Loucy (cell line): ENCODE measurements around the gene GPC5.

Experiments used
- H2AFZ ChIP-seq: fragments of 200-600 bp; sonication (generic); 2 replicates; pipeline ENCODE4 v1.6.0; 2016; ENCODE audit warnings: antibody characterized with exemption, mild to moderate bottlenecking, low read length, moderate library complexity
- H3F3A ChIP-seq: fragments of 200-600 bp; 2 replicates; pipeline ENCODE4 v1.6.0; 2016; ENCODE audit warnings: antibody characterized with exemption, low read depth, mild to moderate bottlenecking
- H3K27me3 ChIP-seq: fragments of 200-600 bp; sonication (generic); 2 replicates; pipeline ENCODE4 v1.6.1; 2014; ENCODE audit warnings: low read length, mild to moderate bottlenecking; ENCODE audit not compliant: insufficient read depth, poor library complexity, severe bottlenecking
- H3K36me3 ChIP-seq: fragments of 200-600 bp; sonication (generic); 2 replicates; pipeline ENCODE4 v1.6.1; 2016; ENCODE audit warnings: low read length; ENCODE audit not compliant: insufficient read depth
- H3K4me1 ChIP-seq: fragments of 200-600 bp; sonication (generic); 2 replicates; pipeline ENCODE4 v1.5.1; 2014; ENCODE audit warnings: low read length, mild to moderate bottlenecking; ENCODE audit not compliant: insufficient read depth, poor library complexity, severe bottlenecking
- H3K4me2 ChIP-seq: fragments of 200-600 bp; sonication (generic); 2 replicates; pipeline ENCODE4 v1.6.0; 2014; ENCODE audit warnings: antibody characterized with exemption, low read length, low read depth, mild to moderate bottlenecking; ENCODE audit not compliant: poor library complexity, severe bottlenecking
- H3K4me3 ChIP-seq: fragments of 200-600 bp; sonication (generic); 2 replicates; pipeline ENCODE4 v1.5.1; 2014; ENCODE audit warnings: low read length, mild to moderate bottlenecking, mixed read lengths; ENCODE audit not compliant: poor library complexity, severe bottlenecking
- H3K79me2 ChIP-seq: fragments of 200-600 bp; sonication (generic); 2 replicates; pipeline ENCODE4 v1.6.1; 2014; ENCODE audit warnings: low read length; ENCODE audit not compliant: insufficient read depth
- H3K9ac ChIP-seq: fragments of 200-600 bp; sonication (generic); 2 replicates; pipeline ENCODE4 v1.6.0; 2014; ENCODE audit warnings: mild to moderate bottlenecking, low read depth, low read length, moderate library complexity; ENCODE audit not compliant: poor library complexity, severe bottlenecking
- H3K9me2 ChIP-seq: fragments of 200-600 bp; sonication (generic); replicated peaks from 2 replicates; pipeline ENCODE4 v1.6.1; 2016; ENCODE audit warnings: low read depth, low read length, mixed read lengths
- H3K9me3 ChIP-seq: fragments of 200-600 bp; sonication (generic); 2 replicates; pipeline ENCODE4 v1.6.1; 2014; ENCODE audit warnings: mild to moderate bottlenecking, antibody characterized with exemption, low read length, low read depth; ENCODE audit not compliant: insufficient read depth
- H4K20me1 ChIP-seq: fragments of 200-600 bp; sonication (generic); 2 replicates; pipeline ENCODE4 v1.6.0; 2014; ENCODE audit warnings: antibody characterized with exemption, low read length, mild to moderate bottlenecking; ENCODE audit not compliant: insufficient read depth, poor library complexity, severe bottlenecking
- EZH2phosphoT487 ChIP-seq: fragments of 200-600 bp; IDR thresholded peaks from 2 replicates; pipeline ENCODE4 v1.6.1; 2018; ENCODE audit warnings: antibody characterized with exemption, mild to moderate bottlenecking, moderate library complexity, borderline replicate concordance
- TF ChIP-seq, protein P1 (sequence below): fragments of 200-600 bp; sonication (generic); conservative IDR thresholded peaks from 2 replicates; pipeline ENCODE4 v1.5.1; 2014; ENCODE audit warnings: mild to moderate bottlenecking, antibody characterized with exemption, low read length

The GPC5 gene

GRCh38 chr13:92769046-92769445 lies 1370.6 kb downstream of the GPC5 start:
- TF ChIP-seq, protein P1, sequence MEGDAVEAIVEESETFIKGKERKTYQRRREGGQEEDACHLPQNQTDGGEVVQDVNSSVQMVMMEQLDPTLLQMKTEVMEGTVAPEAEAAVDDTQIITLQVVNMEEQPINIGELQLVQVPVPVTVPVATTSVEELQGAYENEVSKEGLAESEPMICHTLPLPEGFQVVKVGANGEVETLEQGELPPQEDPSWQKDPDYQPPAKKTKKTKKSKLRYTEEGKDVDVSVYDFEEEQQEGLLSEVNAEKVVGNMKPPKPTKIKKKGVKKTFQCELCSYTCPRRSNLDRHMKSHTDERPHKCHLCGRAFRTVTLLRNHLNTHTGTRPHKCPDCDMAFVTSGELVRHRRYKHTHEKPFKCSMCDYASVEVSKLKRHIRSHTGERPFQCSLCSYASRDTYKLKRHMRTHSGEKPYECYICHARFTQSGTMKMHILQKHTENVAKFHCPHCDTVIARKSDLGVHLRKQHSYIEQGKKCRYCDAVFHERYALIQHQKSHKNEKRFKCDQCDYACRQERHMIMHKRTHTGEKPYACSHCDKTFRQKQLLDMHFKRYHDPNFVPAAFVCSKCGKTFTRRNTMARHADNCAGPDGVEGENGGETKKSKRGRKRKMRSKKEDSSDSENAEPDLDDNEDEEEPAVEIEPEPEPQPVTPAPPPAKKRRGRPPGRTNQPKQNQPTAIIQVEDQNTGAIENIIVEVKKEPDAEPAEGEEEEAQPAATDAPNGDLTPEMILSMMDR, result no peak
- no peak for TF ChIP-seq EZH2phosphoT487
- no peak overlapping the region for H3K4me2 ChIP-seq
- no peaks in the 10 kb centered on the region for H3K79me2 ChIP-seq
- no peaks in the 10 kb centered on the region for H3K4me1 ChIP-seq
- H3K9ac ChIP-seq, result no peak overlapping the region
- no peak overlapping the region for H3K4me3 ChIP-seq
- H3K36me3 ChIP-seq, result no peaks in the 10 kb centered on the region
- no peaks in the 10 kb centered on the region for H3K27me3 ChIP-seq
- no peaks in the 10 kb centered on the region for H3F3A ChIP-seq
- H2AFZ ChIP-seq, result no peak overlapping the region
- no peaks in the 10 kb centered on the region for H3K9me2 ChIP-seq
- H4K20me1 ChIP-seq, result no peaks in the 10 kb centered on the region
- no peaks in the 10 kb centered on the region for H3K9me3 ChIP-seq

- H3K4me2 ChIP-seq, result no peak overlapping the region
- no peaks in the 10 kb centered on the region for H3K9me3 ChIP-seq
- TF ChIP-seq, protein P1, result no peak
- TF ChIP-seq EZH2phosphoT487, result no peak
- no peaks in the 10 kb centered on the region for H3K36me3 ChIP-seq
- no peaks in the 10 kb centered on the region for H3K79me2 ChIP-seq
- no peak overlapping the region for H3K4me3 ChIP-seq
- no peaks in the 10 kb centered on the region for H3F3A ChIP-seq
- H4K20me1 ChIP-seq, result no peaks in the 10 kb centered on the region
- no peaks in the 10 kb centered on the region for H3K9me2 ChIP-seq
- no peak overlapping the region for H3K9ac ChIP-seq
- no peaks in the 10 kb centered on the region for H3K27me3 ChIP-seq
- no peaks in the 10 kb centered on the region for H3K4me1 ChIP-seq
- H2AFZ ChIP-seq, result no peak overlapping the region
Observed at GRCh38 chr13:92775658-92776057, 1377.2 kb downstream of the GPC5 start.

DNA sequence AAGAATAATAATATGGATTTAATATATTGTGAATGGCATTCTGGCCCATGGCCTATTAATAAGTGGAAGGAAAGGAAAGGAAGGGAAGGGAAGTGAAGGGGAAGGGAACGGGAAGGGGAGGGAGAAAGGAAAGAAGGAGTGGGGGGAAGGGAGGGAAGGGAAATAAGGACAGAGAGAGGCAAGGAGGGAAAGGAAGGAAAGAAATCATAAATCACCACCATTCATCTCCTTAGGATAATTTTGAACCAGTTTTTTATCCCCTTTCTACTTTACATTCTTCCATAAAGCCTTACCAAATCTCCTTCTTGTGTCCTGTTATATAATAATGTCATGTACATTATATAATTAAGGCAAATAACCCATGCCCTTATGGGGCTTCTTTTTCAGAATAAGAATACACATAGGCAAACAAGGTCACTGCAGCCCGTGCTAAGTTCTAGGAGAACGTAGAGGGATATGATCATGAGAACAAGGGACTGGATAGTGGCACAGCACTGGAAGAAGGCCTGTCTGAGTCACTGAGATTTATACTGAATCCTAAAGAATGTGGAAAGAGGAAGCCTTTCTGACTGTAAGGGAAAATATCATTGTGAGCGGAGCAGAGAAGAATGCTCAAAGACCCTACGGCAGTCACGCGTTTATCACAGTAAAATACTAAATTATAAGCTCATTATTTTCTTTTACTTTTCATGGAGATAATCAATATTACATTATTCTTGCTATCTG lies 1383.7 kb downstream of the GPC5 start:
- no peak for TF ChIP-seq EZH2phosphoT487
- TF ChIP-seq, protein P1, result no peak

More for the DNA sequence above, 1383.7 kb downstream of the GPC5 start:
- Histone ChIP-seq H3K4me2 (no peak overlapping the region), H3K4me1 (no peaks in the 10 kb centered on the region), H3F3A (no peaks in the 10 kb centered on the region), H3K79me2 (no peaks in the 10 kb centered on the region), H3K9ac (no peak overlapping the region), H3K27me3 (no peaks in the 10 kb centered on the region), H3K9me3 (no peaks in the 10 kb centered on the region), H3K4me3 (no peak overlapping the region), H3K36me3 (no peaks in the 10 kb centered on the region), H2AFZ (no peak overlapping the region), H4K20me1 (no peaks in the 10 kb centered on the region), H3K9me2 (no peaks in the 10 kb centered on the region)
